A673 (cell line): Measurements from ENCODE around the gene GLI2. TPM values are rescaled to one million over a fixed set of nuclear protein-coding genes. Genes with fewer than 3 reads are reported as not detected.

ENCODE experiments used
- BruUV-seq: library from RNA; stranded (reverse); fragments of 400-500 nt; replicated peaks from 2 replicates; lab custom pipeline; 2021; lab: Mats Ljungman, UMichigan
- CTCF ChIA-PET: fragments of 300-600 bp; sonication (Branson Sonifier 250); formaldehyde crosslinking; loops from one replicate; lab custom pipeline; 2022; ENCODE audit warnings: antibody characterized with exemption; lab: Charles Lee
- POLR2A ChIA-PET: fragments of 300-600 bp; sonication (Branson Sonifier 250); formaldehyde crosslinking; loops from one replicate; lab custom pipeline; 2022; ENCODE audit warnings: antibody characterized with exemption; ENCODE audit not compliant: low non-redundant PET; lab: Charles Lee
- DNase-seq: peaks from one replicate; pipeline ENCODE4 v3.0.0-alpha.2; 2015; ENCODE audit warnings: low spot score
- H3K27ac ChIP-seq: fragments of 200-600 bp; sonication (generic); 2 replicates; pipeline ENCODE4 v1.5.1; 2016; ENCODE audit warnings: mixed run types, low read depth, mild to moderate bottlenecking, mixed read lengths, antibody characterized with exemption, low read length; ENCODE audit not compliant: poor library complexity, severe bottlenecking
- H3K27me3 ChIP-seq: fragments of 200-600 bp; sonication (generic); replicated peaks from 2 replicates; pipeline ENCODE4 v1.6.1; 2017; ENCODE audit warnings: mixed run types, low read depth, mild to moderate bottlenecking, mixed read lengths, antibody characterized with exemption, low read length; ENCODE audit not compliant: insufficient read depth, poor library complexity
- H3K36me3 ChIP-seq: fragments of 200-600 bp; sonication (generic); 2 replicates; pipeline ENCODE4 v1.6.1; 2016; ENCODE audit warnings: mixed run types, mild to moderate bottlenecking, mixed read lengths, antibody characterized with exemption, low read length; ENCODE audit not compliant: insufficient read depth, poor library complexity, severe bottlenecking
- H3K4me1 ChIP-seq: fragments of 200-600 bp; sonication (generic); 2 replicates; pipeline ENCODE4 v1.6.1; 2017; ENCODE audit warnings: mixed run types, mild to moderate bottlenecking, mixed read lengths, antibody characterized with exemption, low read length; ENCODE audit not compliant: insufficient read depth, poor library complexity, severe bottlenecking
- H3K4me3 ChIP-seq: fragments of 200-600 bp; sonication (generic); 2 replicates; pipeline ENCODE4 v1.5.1; 2016; ENCODE audit warnings: low read depth, mixed run types, mild to moderate bottlenecking, mixed read lengths, low read length; ENCODE audit not compliant: poor library complexity, severe bottlenecking
- H3K9me3 ChIP-seq: fragments of 200-600 bp; sonication (generic); 2 replicates; pipeline ENCODE4 v1.6.1; 2016; ENCODE audit warnings: mixed run types, low read depth, mild to moderate bottlenecking, mixed read lengths, antibody characterized with exemption, low read length; ENCODE audit not compliant: poor library complexity, severe bottlenecking
- CTCF ChIP-seq: fragments of 300-800, 200-600 bp; sonication (generic); conservative IDR thresholded peaks from 2 replicates; pipeline ENCODE4 v1.5.1; 2017; ENCODE audit warnings: low read depth, mild to moderate bottlenecking, antibody characterized with exemption, low read length, moderate library complexity, mixed read lengths
- EZH2 ChIP-seq: fragments of 200-600 bp; sonication (generic); IDR thresholded peaks from 2 replicates; pipeline ENCODE4 v1.6.1; 2017; ENCODE audit warnings: borderline replicate concordance, low read depth, mild to moderate bottlenecking, mixed read lengths, antibody characterized with exemption, low read length; ENCODE audit not compliant: poor library complexity, severe bottlenecking
- intact Hi-C: fragments of 100-400 bp; cut with micrococcal nuclease; formaldehyde crosslinking; loops from one replicate; pipeline ENCODE4 v1.10.0; 2022; ENCODE audit not compliant: unreplicated experiment
- total RNA-seq: library from RNA; stranded (reverse); gene quantifications from 2 replicates; pipeline ENCODE4 v1.2.3, GENCODE V29; 2021

The GLI2 gene
- total RNA-seq, 1 experiment from 2014 or later = 8.1 TPM

GRCh38 chr2:120702801-120703200 lies 32.9 kb upstream of the GLI2 start:
- Histone ChIP-seq H3K9me3 (no peaks in the 10 kb centered on the region), H3K36me3 (no peaks in the 10 kb centered on the region), H3K4me3 (no peak overlapping the region), H3K27me3 (no peaks in the 10 kb centered on the region), H3K27ac (no peak overlapping the region), H3K4me1 (no peaks in the 10 kb centered on the region)
- POLR2A ChIA-PET = no interaction called here
- TF ChIP-seq CTCF = no peak
- CTCF ChIA-PET = no interaction called here
- DNase-seq = no peak
- no TSS peak for BruUV-seq
- intact Hi-C loops = no loop called here

- DNase-seq = no peak
- ChIA-PET POLR2A (no interaction called here), CTCF (no interaction called here)
- TF ChIP-seq EZH2 = no peak
- TF ChIP-seq CTCF = no peak
- no TSS peak for BruUV-seq
- Histone ChIP-seq H3K27me3 (no peaks in the 10 kb centered on the region), H3K4me1 (no peaks in the 10 kb centered on the region), H3K27ac (no peak overlapping the region), H3K36me3 (no peaks in the 10 kb centered on the region), H3K9me3 (no peaks in the 10 kb centered on the region), H3K4me3 (no peak overlapping the region)
- intact Hi-C loops = no loop called here
Observed at GRCh38 chr2:120703330-120703994, 32.2 kb upstream of the GLI2 start.

- ChIA-PET CTCF (no interaction called here), POLR2A (no interaction called here)
- H3K4me1 ChIP-seq = no peaks in the 10 kb centered on the region
- H3K4me3 ChIP-seq = no peak overlapping the region
- TF ChIP-seq EZH2 = no peak
- no peak for TF ChIP-seq CTCF
- no peaks in the 10 kb centered on the region for H3K27me3 ChIP-seq
- H3K36me3 ChIP-seq = no peaks in the 10 kb centered on the region
- H3K27ac ChIP-seq = no peak overlapping the region
- no TSS peak for BruUV-seq
- H3K9me3 ChIP-seq = no peaks in the 10 kb centered on the region
- intact Hi-C loops = no loop called here
- DNase-seq = no peak
Observed at GRCh38 chr2:120704696-120705095, 31.0 kb upstream of the GLI2 start.
